GM23338 (cell line): ENCODE results near the gene TBC1D9B. TPM values are rescaled to one million over a fixed set of nuclear protein-coding genes. Genes with fewer than 3 reads are reported as not detected.

Source experiments
- ATAC-seq: fragments of 200-7000 bp; cut with Tn5 transposase; 3 replicates; pipeline ENCODE4 v1.9.1; 2020
- DNase-seq: peaks from one replicate; pipeline ENCODE4 v3.0.0-alpha.2; 2015; ENCODE audit warnings: low spot score
- H2AFZ ChIP-seq: fragments of 200-600 bp; sonication (generic); 2 replicates; pipeline ENCODE4 v1.8.0; 2016; ENCODE audit warnings: antibody characterized with exemption, mild to moderate bottlenecking, moderate library complexity
- H3F3A ChIP-seq: fragments of 200-600 bp; sonication (generic); replicated peaks from 2 replicates; pipeline ENCODE4 v1.8.0; 2017; ENCODE audit warnings: antibody characterized with exemption, mixed run types, low read depth
- H3K27ac ChIP-seq: fragments of 200-600 bp; sonication (generic); 2 replicates; pipeline ENCODE4 v1.6.1; 2016; ENCODE audit warnings: low read depth
- H3K27me3 ChIP-seq: fragments of 200-600 bp; sonication (generic); 2 replicates; pipeline ENCODE4 v1.8.0; 2016; ENCODE audit warnings: mild to moderate bottlenecking, mixed run types, moderate library complexity; ENCODE audit not compliant: insufficient read depth
- H3K36me3 ChIP-seq: fragments of 200-600 bp; sonication (generic); 2 replicates; pipeline ENCODE4 v1.8.0; 2016; ENCODE audit warnings: mild to moderate bottlenecking; ENCODE audit not compliant: insufficient read depth
- H3K4me1 ChIP-seq: fragments of 200-600 bp; sonication (generic); 2 replicates; pipeline ENCODE4 v1.8.0; 2016; ENCODE audit warnings: mild to moderate bottlenecking, moderate library complexity; ENCODE audit not compliant: insufficient read depth
- H3K4me2 ChIP-seq: fragments of 200-600 bp; sonication (generic); 2 replicates; pipeline ENCODE4 v1.7.1; 2017; ENCODE audit warnings: mixed run types
- H3K4me3 ChIP-seq: fragments of 200-600 bp; sonication (generic); 2 replicates; pipeline ENCODE4 v1.6.1; 2016; ENCODE audit warnings: mixed run types
- H3K79me2 ChIP-seq: fragments of 200-600 bp; sonication (generic); replicated peaks from 2 replicates; pipeline ENCODE4 v1.8.0; 2017; ENCODE audit warnings: mild to moderate bottlenecking; ENCODE audit not compliant: insufficient read depth
- H3K9me2 ChIP-seq: fragments of 200-600 bp; sonication (generic); 2 replicates; pipeline ENCODE4 v1.8.0; 2017; ENCODE audit not compliant: insufficient read depth
- H4K20me1 ChIP-seq: fragments of 200-600 bp; sonication (generic); replicated peaks from 2 replicates; pipeline ENCODE4 v1.8.0; 2017; ENCODE audit warnings: mild to moderate bottlenecking; ENCODE audit not compliant: insufficient read depth
- H3K27ac Mint-ChIP-seq: 2 replicates; pipeline ENCODE4 v1.8.0; 2020; ENCODE audit warnings: inconsistent platforms, mild to moderate bottlenecking, moderate library complexity, mixed read lengths
- H3K27me3 Mint-ChIP-seq: 3 replicates; pipeline ENCODE4 v1.8.0; 2022; ENCODE audit warnings: low read depth, mild to moderate bottlenecking, moderate library complexity, mixed read lengths, inconsistent platforms; ENCODE audit not compliant: insufficient read depth, poor library complexity
- H3K36me3 Mint-ChIP-seq: 3 replicates; pipeline ENCODE4 v1.8.0; 2021; ENCODE audit warnings: low read depth, mild to moderate bottlenecking, inconsistent platforms, moderate library complexity, mixed read lengths
- H3K4me1 Mint-ChIP-seq: 3 replicates; pipeline ENCODE4 v1.8.0; 2020; ENCODE audit warnings: mild to moderate bottlenecking, inconsistent platforms, mixed read lengths
- H3K4me3 Mint-ChIP-seq: 3 replicates; pipeline ENCODE4 v1.8.0; 2021; ENCODE audit warnings: moderate library complexity, mild to moderate bottlenecking, inconsistent platforms, mixed read lengths
- H3K9me3 Mint-ChIP-seq: 3 replicates; pipeline ENCODE4 v1.8.0; 2020; ENCODE audit warnings: moderate library complexity, mild to moderate bottlenecking, inconsistent platforms, mixed read lengths
- EZH2phosphoT487 ChIP-seq: fragments of 200-600 bp; sonication (generic); IDR thresholded peaks from one replicate; pipeline ENCODE4 v1.8.1; 2018; ENCODE audit warnings: antibody characterized with exemption; ENCODE audit not compliant: unreplicated experiment
- POLR2AphosphoS5 ChIP-seq: IDR thresholded peaks from 2 replicates; pipeline ENCODE4 v1.6.1; 2016; ENCODE audit warnings: antibody characterized with exemption, low read depth
- polyA plus RNA-seq: library from polyadenylated mRNA; unstranded; fragments of >200 nt; fragmentation: Nextera tagmentation; extraction: Ambion mirVana; gene quantifications from 2 replicates; pipeline ENCODE4 v1.2.1, GENCODE V29; 2016
- total RNA-seq: library from RNA; depleted of rRNA; stranded (reverse); fragments of >200 nt; shearing (Covaris generic); gene quantifications from 2 replicates; pipeline ENCODE4 v1.2.3, GENCODE V29; 2014
- TF ChIP-seq, protein P1 (sequence below): fragments of 250-450 bp; sonication (Bioruptor Pico); IDR thresholded peaks from 2 replicates; pipeline ENCODE4 v1.5.0; 2020; ENCODE audit warnings: mild to moderate bottlenecking, moderate library complexity
- TF ChIP-seq, protein P2 (sequence below), 2 experiments: fragments of 200-600 bp in 1 of 2; sonication (generic) in 1 of 2; conservative IDR thresholded peaks; 2 replicates each; pipeline versions ENCODE4 v1.5.1 to v1.6.1; 2016 to 2017; ENCODE audit warnings: antibody characterized with exemption in 2 of 2, low read depth in 2 of 2, mild to moderate bottlenecking in 2 of 2, moderate library complexity in 1 of 2

TBC1D9B gene
- total and polyA plus RNA-seq, 2 experiments from 2014 or later: 19.0 to 38.0 TPM

DNA sequence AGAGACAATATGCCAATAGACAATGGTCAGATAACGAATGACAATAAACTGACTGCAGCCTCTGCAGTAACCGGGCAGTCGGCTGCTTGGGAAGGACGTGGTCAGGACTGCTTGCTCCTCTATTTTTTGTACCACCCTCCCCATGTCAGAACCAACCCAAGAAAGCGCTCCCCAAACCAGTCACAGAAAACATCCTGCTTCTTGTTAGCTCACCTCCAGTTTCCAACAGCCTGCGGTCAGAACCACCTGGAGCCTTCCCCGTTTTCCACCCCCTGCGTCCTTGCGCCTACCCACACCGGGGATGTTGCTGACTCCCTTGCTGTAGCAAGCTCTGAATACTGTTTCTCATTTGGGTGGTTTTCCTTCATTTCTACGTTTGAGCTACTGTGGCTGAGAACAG lies 47.4 kb downstream of the TBC1D9B start (continued):
- TF ChIP-seq, protein P1, sequence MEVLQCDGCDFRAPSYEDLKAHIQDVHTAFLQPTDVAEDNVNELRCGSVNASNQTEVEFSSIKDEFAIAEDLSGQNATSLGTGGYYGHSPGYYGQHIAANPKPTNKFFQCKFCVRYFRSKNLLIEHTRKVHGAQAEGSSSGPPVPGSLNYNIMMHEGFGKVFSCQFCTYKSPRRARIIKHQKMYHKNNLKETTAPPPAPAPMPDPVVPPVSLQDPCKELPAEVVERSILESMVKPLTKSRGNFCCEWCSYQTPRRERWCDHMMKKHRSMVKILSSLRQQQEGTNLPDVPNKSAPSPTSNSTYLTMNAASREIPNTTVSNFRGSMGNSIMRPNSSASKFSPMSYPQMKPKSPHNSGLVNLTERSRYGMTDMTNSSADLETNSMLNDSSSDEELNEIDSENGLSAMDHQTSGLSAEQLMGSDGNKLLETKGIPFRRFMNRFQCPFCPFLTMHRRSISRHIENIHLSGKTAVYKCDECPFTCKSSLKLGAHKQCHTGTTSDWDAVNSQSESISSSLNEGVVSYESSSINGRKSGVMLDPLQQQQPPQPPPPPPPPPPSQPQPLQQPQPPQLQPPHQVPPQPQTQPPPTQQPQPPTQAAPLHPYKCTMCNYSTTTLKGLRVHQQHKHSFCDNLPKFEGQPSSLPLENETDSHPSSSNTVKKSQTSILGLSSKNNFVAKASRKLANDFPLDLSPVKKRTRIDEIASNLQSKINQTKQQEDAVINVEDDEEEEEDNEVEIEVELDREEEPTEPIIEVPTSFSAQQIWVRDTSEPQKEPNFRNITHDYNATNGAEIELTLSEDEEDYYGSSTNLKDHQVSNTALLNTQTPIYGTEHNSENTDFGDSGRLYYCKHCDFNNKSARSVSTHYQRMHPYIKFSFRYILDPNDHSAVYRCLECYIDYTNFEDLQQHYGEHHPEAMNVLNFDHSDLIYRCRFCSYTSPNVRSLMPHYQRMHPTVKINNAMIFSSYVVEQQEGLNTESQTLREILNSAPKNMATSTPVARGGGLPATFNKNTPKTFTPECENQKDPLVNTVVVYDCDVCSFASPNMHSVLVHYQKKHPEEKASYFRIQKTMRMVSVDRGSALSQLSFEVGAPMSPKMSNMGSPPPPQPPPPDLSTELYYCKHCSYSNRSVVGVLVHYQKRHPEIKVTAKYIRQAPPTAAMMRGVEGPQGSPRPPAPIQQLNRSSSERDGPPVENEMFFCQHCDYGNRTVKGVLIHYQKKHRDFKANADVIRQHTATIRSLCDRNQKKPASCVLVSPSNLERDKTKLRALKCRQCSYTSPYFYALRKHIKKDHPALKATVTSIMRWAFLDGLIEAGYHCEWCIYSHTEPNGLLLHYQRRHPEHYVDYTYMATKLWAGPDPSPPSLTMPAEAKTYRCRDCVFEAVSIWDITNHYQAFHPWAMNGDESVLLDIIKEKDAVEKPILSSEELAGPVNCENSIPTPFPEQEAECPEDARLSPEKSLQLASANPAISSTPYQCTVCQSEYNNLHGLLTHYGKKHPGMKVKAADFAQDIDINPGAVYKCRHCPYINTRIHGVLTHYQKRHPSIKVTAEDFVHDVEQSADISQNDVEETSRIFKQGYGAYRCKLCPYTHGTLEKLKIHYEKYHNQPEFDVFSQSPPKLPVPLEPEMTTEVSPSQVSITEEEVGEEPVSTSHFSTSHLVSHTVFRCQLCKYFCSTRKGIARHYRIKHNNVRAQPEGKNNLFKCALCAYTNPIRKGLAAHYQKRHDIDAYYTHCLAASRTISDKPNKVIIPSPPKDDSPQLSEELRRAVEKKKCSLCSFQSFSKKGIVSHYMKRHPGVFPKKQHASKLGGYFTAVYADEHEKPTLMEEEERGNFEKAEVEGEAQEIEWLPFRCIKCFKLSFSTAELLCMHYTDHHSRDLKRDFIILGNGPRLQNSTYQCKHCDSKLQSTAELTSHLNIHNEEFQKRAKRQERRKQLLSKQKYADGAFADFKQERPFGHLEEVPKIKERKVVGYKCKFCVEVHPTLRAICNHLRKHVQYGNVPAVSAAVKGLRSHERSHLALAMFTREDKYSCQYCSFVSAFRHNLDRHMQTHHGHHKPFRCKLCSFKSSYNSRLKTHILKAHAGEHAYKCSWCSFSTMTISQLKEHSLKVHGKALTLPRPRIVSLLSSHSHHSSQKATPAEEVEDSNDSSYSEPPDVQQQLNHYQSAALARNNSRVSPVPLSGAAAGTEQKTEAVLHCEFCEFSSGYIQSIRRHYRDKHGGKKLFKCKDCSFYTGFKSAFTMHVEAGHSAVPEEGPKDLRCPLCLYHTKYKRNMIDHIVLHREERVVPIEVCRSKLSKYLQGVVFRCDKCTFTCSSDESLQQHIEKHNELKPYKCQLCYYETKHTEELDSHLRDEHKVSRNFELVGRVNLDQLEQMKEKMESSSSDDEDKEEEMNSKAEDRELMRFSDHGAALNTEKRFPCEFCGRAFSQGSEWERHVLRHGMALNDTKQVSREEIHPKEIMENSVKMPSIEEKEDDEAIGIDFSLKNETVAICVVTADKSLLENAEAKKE (CRISPR knock-in tag): no peak
- TF ChIP-seq POLR2AphosphoS5: no peak

DNA sequence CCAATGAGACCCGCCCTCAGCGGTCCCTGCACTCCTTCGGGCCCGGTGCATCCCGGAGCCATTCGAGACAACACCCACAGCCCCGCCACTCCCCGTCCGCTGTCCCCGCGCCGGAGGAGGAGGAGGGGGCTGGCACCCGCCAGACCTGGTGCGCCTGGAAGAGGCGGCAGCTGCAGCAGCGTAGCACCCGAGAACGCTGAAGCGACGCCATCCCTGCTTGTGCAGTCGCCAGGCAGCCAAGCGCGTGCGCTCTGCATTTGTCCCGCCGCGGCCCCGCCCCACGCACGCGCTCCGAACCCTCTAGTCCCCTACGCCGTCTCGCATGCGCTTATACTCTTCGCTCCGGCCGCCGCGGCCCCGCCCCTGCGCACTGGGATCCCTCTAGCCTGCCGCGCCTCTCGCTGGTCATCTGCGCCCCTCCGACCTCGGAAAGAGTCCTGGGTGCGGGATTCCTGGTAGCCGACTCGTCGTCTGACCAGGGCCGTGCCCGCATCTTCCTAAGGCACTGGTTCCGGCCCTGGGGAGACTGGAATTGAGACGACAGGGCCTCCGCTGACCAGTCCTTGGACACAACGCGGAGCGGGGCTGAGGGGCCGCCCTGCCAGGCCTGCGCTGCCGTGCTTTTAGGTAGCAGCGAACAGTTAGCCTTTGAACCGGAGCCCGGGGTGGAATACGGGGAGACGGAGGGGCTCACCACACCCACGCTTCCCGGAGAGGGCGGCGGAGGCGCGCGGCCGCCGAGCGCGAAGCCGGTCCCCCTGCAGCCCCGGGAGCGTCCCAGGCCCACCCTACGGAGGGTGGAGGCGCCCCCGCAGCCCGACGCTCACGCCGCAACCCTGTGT lies 48.9 kb downstream of the TBC1D9B start, which contains the start of gene MRNIP:
Gene MRNIP (minus strand): TSS at position 232 of the 842 bp plus-strand sequence. CDS start 21 bp downstream, at position 211.
- Histone ChIP-seq H3F3A (peaks cover 19% of the 10 kb centered on the region), H3K36me3 (no peaks in the 10 kb centered on the region), H3K4me3 (peak within 1 kb of the TSS; percentile 90), H2AFZ (peak within 1 kb of the TSS; percentile 98), H3K9me2 (no peaks in the 10 kb centered on the region), H4K20me1 (0 out of 2 replicates have a peak, but pooled peaks cover 4% of the 10 kb centered on the region), H3K4me2 (peak within 1 kb of the TSS; percentile 90), H3K4me1 (peaks cover 7% of the 10 kb centered on the region), H3K27me3 (no peaks in the 10 kb centered on the region), H3K79me2 (peaks cover 36% of the 10 kb centered on the region), H3K27ac (no peak within 1 kb of the TSS)
- Mint-ChIP-seq H3K27me3 (peaks cover 18% of the 10 kb centered on the region), H3K4me1 (peaks cover 16% of the 10 kb centered on the region), H3K4me3 (peak within 1 kb of the TSS; percentile 93), H3K9me3 (peaks cover 10% of the 10 kb centered on the region), H3K27ac (peak within 1 kb of the TSS; percentile 89), H3K36me3 (peaks cover 29% of the 10 kb centered on the region)
- ATAC-seq (peak; percentile 93), DNase-seq (peak; percentile 96)
- TF ChIP-seq EZH2phosphoT487: no peak
- TF ChIP-seq, protein P2, sequence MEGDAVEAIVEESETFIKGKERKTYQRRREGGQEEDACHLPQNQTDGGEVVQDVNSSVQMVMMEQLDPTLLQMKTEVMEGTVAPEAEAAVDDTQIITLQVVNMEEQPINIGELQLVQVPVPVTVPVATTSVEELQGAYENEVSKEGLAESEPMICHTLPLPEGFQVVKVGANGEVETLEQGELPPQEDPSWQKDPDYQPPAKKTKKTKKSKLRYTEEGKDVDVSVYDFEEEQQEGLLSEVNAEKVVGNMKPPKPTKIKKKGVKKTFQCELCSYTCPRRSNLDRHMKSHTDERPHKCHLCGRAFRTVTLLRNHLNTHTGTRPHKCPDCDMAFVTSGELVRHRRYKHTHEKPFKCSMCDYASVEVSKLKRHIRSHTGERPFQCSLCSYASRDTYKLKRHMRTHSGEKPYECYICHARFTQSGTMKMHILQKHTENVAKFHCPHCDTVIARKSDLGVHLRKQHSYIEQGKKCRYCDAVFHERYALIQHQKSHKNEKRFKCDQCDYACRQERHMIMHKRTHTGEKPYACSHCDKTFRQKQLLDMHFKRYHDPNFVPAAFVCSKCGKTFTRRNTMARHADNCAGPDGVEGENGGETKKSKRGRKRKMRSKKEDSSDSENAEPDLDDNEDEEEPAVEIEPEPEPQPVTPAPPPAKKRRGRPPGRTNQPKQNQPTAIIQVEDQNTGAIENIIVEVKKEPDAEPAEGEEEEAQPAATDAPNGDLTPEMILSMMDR (conservative IDR thresholded peaks at IDR 0.05; ENCODE audit: low read depth in 2 of 2): no peak; a peak in 1 of 4 replicates
- TF ChIP-seq, protein P1 (CRISPR knock-in tag): no peak
